ENCODE measurements around the gene THSD7A.

THSD7A gene

DNA sequence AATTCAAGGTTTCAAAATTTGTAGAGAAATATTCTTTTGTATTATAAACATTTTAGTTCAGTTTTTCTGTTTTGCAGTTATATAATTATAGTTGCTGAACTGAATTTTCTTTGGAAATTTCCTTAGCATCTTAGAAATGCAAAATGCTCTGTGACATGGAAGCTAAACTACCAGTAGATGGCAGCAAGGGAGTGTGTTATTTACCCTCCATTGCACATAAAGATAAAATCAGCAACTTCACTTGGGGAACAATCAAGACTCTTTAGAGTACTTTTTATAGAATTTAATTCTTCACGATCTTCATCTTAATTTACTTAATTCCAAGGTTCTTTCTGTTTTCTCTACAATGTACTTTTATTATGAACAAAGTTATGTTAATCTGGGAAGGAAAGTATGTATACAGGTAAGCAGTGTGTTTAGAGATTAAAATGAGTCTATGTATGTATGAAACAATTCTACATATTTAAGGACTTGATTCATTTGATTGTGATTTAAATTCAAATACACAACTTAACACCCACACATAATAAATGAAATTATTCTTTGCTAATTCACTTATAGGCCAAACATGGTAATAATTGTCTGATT is 404.2 kb downstream of the THSD7A start:
- DNase-seq (ENCODE audit: low read depth in 2 of 2, low spot score in 1 of 2) = no peak

DNA sequence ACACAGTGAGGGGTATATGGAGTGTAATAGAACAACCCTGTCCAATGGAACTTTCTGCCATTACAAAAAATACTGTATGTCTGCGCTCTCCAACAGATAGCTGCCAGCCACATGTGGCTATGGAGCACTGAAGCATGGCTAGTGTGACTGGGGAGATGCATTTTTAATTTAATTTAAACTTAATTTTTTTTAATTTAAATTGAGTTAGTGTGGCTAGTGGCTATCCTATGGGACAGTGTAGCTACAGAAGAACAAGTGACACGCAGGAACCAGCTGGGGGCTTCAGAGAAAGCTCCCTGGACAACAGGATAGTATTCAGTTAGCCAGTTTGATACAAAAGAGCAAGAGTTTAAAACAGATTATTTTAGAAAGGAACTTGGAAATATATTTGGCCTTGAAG is 408.0 kb downstream of the THSD7A start:
- no peak for DNase-seq (ENCODE audit: low read depth in 2 of 2, low spot score in 1 of 2)

DNA sequence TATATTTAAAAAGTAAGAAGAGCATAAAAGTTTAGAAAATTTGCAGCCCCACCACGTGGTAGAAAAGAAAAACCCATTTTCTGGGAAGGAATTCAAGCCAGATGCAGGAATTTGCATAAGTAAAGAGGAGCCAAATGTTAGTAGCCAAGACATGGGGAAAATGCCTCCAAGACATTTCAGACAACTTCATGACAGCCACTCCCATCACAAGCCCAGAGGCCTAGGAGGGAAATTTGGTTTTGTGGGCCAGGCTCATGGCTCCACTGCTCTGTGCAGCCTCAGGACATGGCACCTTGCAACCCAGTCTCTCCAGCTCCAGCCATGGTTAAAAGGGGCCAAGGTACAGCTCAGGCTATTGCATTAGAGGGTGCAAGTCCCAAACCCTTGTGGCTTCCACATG is 411.9 kb downstream of the THSD7A start:
- DNase-seq (ENCODE audit: low read depth in 2 of 2, low spot score in 1 of 2) = no peak

DNA sequence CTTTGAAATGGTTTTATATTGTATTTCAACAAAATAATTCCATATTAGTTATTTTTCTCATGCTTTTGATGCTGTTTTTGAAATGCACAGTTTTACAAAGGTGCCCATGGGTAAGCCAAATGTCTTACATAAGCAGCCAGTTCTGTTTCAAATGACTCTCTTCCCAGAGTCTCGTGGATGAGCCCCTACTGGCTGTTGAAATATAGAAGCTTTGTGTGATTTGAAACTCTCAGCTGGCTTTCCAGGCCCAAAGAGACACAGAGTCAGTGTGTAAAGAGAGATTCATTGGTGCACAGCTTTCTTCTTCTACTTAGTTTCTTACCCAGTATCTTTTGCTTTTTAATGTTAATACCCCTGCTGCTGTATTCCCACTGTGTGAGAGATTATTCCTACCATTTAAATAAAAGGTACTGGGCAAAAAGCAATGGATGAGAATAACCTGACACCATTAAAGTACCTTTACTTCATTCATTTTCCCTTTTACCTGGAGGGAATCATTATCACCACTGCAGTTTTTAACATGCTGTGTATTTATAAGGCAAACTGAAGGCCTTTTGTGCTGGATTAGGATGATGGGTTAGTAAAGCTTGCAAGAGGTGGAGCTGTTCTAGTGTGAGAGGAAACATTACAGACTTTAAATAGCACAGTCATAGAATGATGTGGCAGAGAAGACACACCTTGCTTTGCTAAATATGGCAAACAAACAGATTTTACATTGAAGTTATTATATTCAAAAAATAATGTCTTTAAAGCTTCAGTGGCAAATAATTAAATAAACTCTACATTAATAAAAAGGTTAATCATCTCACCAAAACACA is 415.1 kb downstream of the THSD7A start:
- DNase-seq (ENCODE audit: low read depth in 2 of 2, low spot score in 1 of 2) = no peak

DNA sequence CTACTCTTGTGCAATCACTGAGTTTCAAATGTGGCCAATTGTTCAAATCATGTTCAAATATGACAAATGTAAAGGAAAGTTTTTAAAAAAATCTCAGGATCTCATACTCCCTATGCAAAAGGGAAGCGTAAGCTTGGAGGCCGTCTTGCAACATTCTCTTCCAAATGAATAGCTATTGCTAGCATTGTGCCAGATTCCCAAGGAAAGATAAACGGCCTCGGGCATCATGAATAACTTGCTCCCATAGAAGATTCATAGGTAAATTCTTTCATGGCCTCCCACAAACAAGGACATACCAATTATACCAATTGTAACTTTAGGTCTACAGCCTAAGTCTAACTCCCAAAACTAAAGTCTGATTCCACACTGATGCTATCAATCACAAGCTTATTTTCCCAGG is 416.9 kb downstream of the THSD7A start:
- no peak for DNase-seq (ENCODE audit: low read depth in 2 of 2, low spot score in 1 of 2)

DNA sequence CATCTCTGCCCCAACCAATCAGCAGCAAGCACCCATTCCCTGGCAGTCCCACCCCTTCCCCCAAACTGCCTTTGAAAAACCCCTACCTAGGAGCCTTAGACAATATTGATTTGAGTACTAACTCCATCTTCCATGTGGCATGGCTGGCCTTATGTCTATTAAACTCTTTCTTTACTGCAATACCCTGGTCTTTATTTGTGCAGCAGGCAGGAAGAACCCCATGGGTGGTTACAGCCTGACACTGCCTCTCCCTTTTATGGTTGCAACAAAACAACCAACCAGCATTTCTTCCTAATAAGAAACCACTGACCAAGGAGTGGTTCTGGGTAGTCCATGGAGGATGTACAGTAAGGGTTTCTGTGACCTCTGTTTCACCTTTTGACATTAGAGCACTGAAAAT is 418.1 kb downstream of the THSD7A start:
- no peak for DNase-seq (ENCODE audit: low read depth in 2 of 2, low spot score in 1 of 2)

DNA sequence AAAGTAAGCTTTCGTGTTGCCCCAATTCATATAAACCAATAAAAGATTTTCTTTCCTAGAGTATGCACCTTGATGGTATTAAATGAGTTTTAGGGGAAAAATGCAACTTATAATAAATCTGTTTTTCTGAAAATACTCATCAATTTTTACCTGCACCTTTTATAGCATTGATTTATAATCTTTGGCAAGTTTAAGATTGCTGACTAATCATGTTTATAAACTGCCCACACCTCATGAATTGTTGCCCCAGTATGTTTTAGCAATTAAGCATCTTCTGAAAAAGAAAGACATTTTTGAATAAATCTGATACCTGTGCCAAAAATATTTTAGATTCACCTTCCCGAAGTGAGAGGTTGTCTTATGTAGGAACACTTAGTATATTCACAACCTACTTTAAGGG is 420.0 kb downstream of the THSD7A start:
- DNase-seq (ENCODE audit: low read depth in 2 of 2, low spot score in 1 of 2) = no peak

DNA sequence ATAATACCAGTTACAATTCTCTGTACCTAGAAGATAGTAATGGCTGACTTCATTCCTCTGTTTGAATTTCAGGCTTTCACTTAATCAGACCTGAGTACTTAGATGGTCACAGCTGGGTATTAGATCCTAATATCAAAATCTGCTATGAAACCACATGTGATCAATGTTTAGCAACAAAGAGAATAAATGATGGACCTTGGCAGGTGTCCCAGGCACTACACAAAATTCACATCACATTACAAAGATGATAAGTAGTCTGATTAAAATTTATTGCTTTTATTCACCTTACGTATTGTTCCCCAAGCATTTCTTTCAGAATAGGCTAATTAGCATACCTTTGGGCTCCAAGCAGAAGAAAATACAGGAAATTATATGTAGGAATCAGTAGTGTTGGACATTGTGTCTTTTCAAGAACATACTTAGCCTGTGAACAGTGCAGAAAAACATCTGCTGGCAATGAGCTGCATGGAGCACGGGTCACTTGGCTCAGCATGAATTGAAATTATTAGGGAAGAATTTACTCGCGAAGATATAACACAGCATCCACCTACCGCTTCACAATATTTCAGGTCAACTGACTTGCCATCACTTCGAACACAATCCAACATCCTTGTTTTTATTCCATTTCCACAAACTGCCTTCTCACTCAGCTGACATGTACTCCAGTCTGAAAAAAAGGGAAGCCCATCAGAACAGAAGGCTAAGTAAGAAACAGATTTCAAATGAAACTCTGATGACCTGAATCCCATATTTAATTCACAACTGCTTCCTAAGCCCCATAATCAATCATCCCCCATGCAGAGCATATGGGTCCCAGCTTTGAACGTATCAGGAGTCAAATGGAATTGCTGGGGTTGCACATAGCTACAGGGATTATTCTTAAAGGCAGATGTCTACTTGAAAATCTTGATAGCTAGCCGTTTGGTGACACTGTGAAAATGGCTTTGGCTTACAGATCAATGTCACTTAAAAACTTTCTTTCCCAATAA is 421.0 kb downstream of the THSD7A start:
- DNase-seq (ENCODE audit: low read depth in 2 of 2, low spot score in 1 of 2) = no peak

DNA sequence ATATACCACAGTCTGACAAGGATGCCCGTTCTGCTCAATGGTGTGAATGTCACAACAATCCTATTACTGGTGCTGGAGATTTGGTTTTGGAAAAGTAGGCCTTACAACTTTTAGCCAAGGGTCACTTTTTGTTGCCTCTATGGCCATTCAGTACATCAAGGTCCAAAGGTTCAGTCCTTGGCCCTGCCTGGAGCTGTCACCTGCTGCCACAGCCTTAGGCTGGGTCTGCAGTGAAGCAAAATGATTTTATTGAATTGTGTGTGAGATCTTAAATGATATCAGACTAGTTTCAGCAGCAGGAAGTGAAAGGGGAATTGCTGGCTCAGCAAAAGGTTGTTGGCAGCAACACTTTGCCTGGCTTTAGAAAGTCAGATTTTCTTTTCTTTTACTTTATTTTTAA is 427.6 kb downstream of the THSD7A start:
- DNase-seq (ENCODE audit: low read depth in 2 of 2, low spot score in 1 of 2) = no peak

DNA sequence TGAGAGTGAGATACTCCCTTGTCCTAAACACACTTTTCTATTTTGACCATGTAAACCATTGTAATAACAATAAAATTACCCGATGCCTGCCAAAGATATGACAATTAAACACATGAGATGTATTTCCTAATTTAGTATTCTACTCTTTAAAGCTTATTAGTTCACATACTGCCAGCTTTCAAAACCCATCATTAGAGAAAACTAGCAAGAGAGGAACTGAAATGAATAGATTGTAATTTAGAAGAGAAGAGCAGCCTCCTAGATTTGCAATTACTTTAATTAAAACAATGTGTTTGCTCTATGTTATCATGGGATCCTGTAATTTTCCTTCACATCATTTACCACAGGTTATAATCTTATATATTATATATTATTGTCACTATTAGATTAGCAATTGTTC is 428.2 kb downstream of the THSD7A start:
- DNase-seq (ENCODE audit: low read depth in 2 of 2, low spot score in 1 of 2) = no peak

DNA sequence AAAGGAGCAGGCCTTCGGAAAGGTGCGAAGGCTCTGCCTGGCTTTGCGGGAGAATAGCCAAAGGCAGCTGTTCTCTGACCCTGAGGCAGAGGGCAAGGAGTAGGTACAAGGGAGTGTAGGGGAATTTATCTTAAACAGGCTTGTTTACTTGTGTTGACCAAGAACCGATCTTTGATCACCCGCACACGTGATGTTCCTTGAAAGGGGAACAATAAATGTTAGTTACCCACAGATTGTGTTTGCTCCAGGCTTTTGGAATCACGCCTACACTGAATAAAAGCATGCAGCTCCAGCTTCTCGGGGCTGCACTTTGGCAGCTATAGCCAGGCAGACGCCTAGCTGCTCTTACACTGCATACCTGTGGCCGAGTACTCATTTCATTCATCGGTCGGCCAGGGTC is 437.6 kb downstream of the THSD7A start:
- DNase-seq (ENCODE audit: low read depth in 2 of 2, low spot score in 1 of 2) = no peak

DNA sequence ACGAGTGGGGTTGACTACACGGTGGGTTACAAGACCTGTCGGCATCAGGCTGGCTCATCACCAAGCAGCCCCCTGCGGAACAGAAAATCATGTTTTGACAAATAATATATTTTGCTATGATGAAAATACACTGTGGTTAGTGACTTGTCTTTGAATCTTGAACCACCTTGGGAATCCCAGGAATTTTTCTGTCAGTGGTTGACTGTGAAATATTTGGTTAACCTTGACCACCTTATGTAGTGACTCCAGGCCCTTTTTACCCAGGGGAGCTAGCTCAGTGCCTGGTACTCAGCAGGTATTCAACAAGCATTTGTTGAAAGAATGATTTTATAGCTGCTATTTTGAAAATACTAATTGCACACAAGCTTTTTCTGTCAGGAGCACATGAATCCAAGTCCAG is 452.4 kb downstream of the THSD7A start:
- DNase-seq (ENCODE audit: low read depth in 2 of 2, low spot score in 1 of 2) = no peak

DNA sequence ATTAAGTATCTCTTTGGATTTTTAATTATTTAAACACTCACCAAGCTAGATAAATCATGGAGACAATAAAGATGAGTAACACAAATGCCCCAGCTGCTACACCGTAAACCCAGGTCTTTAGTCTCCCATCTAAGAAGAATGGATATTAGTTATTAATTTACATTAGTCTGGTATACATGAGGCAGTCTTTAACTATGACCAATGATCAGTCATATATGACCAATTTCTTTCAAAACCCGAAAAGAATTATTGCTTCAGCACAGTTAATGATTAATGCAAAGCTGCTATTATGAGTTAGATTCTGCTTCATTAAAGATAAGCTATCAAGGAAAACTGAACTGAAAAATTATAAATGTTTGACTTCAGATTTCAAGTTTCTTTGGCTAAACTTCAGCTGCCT is 455.5 kb downstream of the THSD7A start:
- no peak for DNase-seq (ENCODE audit: low read depth in 2 of 2, low spot score in 1 of 2)

DNA sequence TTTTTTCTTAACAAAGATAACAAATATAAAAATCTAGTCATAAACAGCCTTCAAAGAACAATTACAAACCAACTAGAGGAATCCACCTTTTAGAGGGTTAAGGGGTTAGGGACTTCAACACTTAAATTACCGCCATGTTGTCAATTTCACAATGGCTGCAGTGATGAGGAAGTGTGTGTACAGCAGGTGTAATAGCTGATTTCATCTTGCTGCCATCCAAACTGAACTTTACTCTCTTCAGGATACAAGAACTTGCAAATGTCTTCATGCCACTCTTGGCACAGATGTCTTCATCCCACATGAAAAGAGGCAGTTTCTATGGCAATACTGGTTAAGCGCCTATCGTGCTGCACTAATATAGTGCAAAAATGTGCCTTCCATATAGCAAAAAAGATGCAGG is 457.4 kb downstream of the THSD7A start:
- DNase-seq (ENCODE audit: low read depth in 2 of 2, low spot score in 1 of 2) = no peak

DNA sequence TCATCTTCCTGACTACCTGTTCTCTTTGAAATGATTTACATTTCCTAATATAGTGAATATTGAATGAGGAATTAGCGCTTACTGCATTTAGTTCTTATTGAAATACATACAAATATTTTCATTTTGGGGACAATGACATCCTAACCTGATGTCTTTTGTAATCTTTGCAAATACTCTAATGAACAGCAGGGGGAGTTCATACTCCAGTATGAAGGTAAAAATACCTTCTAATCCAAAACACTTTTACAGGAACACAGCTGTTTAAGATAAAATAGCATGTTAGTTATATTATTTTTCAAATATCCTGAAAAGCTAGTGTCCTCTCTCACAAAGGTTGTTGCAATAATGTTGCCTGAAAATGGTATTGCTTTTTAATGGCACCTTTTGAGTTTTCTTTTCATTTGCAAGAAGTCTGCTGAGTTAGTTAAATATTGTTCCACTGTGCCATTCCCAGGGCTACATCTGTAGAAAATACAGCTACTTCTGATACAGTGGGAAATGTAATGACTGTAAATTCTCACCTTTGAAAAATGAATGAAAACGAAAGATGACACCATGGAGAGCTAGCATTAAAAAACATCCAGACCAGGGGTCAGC is 458.4 kb downstream of the THSD7A start:
- no peak for DNase-seq (ENCODE audit: low read depth in 2 of 2, low spot score in 1 of 2)

DNA sequence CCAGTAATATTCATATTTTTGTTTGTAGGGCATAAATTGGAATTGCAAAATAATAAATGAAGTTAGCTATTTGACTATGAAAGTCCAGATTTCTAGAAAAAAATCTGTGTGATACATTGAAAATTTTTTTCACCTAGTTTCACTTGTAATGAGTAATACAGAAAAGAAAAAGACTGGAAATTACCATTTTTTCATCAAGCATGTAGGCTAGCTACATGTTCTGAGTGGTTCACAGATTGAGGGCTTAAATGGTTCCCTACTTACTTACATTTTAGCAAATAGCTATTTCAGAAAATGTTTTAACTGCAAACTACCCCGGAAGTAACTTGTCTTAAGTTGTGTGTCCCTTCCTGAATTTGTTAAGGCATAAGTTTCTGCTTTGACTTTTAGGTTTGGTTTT is 462.3 kb downstream of the THSD7A start:
- no peak for DNase-seq (ENCODE audit: low read depth in 2 of 2, low spot score in 1 of 2)

DNA sequence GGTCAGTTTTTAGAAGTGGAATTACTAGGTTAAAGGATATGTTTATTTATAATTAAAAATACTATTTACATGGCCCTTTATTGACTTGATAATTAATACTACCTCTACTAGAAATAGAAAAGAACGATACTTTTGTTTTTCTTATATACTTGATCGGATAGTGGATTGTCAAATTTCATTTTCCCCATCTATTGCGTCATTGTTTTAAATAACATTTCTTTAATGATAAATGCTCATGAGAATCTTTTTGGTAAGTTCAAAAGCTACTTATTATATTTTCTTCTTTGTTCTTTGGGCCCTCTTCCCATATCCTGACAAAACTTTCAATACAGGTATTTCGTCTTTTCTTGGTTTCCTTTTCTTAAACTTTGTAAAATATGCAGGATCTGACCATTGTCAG is 465.9 kb downstream of the THSD7A start:
- no peak for DNase-seq (ENCODE audit: low read depth in 2 of 2, low spot score in 1 of 2)

DNA sequence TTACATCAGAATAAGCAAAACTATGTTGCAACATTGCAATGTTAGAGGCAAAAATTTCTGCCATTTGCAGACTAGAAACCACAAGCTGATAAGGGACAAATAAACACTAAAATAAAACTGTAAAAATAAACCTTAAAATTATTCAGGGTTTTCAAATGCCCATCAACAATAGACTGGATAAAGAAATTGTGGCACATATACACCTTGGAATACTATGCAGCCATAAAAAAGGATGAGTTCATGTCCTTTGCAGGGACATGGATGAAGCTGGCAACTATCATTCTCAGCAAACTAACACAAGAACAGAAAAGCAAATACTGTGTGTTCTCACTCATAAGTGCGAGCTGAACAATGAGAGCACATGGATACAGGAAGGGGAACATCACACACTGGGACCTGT is 473.4 kb downstream of the THSD7A start:
- DNase-seq (ENCODE audit: low read depth in 2 of 2, low spot score in 1 of 2) = no peak

DNA sequence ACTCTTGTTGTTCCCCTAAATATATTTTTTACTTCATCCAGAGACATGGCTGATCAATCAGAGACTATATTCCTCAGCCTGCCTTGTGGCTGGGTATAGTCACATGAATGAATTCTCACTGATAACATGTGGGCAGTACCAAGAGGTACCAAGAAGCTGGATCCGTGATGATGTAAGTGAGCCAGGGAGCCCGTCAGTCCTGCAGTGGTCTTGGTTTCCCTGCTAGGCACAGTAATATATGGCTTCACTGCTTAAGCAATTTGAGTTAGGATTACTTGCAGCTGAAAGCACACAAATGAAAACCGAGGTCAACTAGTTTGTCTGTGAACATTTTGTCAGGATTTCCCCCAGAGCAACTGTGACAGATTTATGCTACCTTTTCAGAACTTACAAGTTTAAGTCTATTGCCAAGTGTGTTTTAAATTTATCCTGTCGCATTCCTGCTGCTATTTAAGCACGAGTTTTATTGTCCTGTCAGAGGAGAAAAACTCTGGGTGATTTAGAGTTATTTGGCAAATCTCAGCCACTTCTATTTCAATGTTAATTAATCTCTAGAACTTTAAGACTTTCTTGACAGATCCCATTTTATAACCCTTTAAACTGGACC is 476.5 kb downstream of the THSD7A start:
- DNase-seq (ENCODE audit: low read depth in 2 of 2, low spot score in 1 of 2) = no peak

DNA sequence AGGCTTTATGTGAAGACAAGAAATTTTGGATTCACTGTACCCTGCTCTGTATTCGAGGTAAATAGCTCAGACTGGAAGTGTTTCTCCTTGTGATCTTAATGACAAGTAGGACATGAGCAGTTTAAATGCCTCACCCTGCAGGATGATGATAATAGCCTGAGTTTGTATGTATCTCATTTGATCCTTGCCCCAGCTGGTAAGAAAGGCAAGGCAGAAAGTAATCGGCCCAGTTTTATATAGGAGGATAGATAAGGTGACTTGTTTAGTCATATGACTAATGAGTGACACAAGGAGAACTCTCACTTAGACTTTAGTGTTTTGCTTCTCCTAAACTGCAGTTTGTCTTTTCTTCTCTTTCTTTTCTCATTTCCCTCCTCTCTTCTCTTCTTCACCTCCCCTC is 485.7 kb downstream of the THSD7A start:
- no peak for DNase-seq (ENCODE audit: low read depth in 2 of 2, low spot score in 1 of 2)

DNA sequence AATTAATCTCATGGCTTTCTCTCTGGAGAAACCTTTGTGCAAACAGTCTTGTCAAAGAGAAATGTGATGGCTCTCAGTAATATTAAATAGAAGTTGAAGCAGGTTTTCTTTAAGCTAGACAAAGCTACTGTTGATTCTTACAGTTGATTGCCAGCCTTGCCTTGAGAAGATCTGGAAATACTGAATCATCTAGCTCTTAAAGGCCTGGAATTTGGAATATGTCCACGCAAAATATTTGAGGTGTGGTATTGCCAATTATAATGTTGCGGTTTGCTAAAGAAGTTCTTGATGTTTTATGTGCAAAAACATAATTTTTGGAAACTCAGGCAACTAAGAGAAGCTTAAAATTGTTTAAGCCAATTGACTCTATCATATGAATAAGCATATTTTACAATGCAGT is 486.4 kb downstream of the THSD7A start:
- DNase-seq (ENCODE audit: low read depth in 2 of 2, low spot score in 1 of 2) = no peak

All from stimulated activated CD8-positive, alpha-beta memory T cell treated with anti-CD3 and anti-CD28 coated beads, Interleukin-4, amount 100 ng/mL, for 1 hour (primary cell).